Cortex of kidney (tissue), 1 donor: ENCODE measurements around the gene ATG7.

ENCODE experiments used
- DNase-seq: peaks from one replicate; lab custom pipeline; 2025; lab: John Stamatoyannopoulos, UW

Gene ATG7

GRCh38 chr3:11536936-11537612 lies 264.9 kb downstream of the ATG7 start:
- DNase-seq: no peak

GRCh38 chr3:11538581-11538980 lies 266.4 kb downstream of the ATG7 start:
- no peak for DNase-seq

- DNase-seq: no peak
Measured at GRCh38 chr3:11539218-11539617, 267.0 kb downstream of the ATG7 start.

- DNase-seq: no peak
Measured at GRCh38 chr3:11539677-11540076, 267.5 kb downstream of the ATG7 start.

GRCh38 chr3:11541321-11542303 lies 269.4 kb downstream of the ATG7 start:
- DNase-seq: no peak

- DNase-seq: no peak
Measured at GRCh38 chr3:11542551-11542950, 270.4 kb downstream of the ATG7 start.

GRCh38 chr3:11543141-11543947 lies 271.1 kb downstream of the ATG7 start:
- no peak for DNase-seq

- DNase-seq: no peak
Measured at GRCh38 chr3:11543948-11544387, 271.8 kb downstream of the ATG7 start.

GRCh38 chr3:11544412-11545181 lies 272.4 kb downstream of the ATG7 start:
- no peak for DNase-seq

- DNase-seq: no peak
Measured at GRCh38 chr3:11545186-11545851, 273.1 kb downstream of the ATG7 start.

GRCh38 chr3:11546657-11547302 lies 274.6 kb downstream of the ATG7 start:
- no peak for DNase-seq

GRCh38 chr3:11547498-11547897 lies 275.3 kb downstream of the ATG7 start:
- DNase-seq: no peak

- no peak for DNase-seq
Measured at GRCh38 chr3:11548721-11549131, 276.5 kb downstream of the ATG7 start.

GRCh38 chr3:11549580-11550140 lies 277.5 kb downstream of the ATG7 start:
- DNase-seq: no peak

GRCh38 chr3:11551036-11551435 lies 278.8 kb downstream of the ATG7 start:
- DNase-seq: no peak

GRCh38 chr3:11552289-11553264 lies 280.4 kb downstream of the ATG7 start:
- DNase-seq: no peak

- no peak for DNase-seq
Measured at GRCh38 chr3:11553436-11554235, 281.4 kb downstream of the ATG7 start.

GRCh38 chr3:11554236-11554610 lies 282.0 kb downstream of the ATG7 start:
- no peak for DNase-seq
